H1 (cell line): ENCODE measurements around the gene CLIC1. TPM values are rescaled to one million over a fixed set of nuclear protein-coding genes. Genes with fewer than 3 reads are reported as not detected.

Experiments used
- EP300 ChIP-seq, 2 experiments: IDR thresholded peaks; 1 replicate in 1 of 2; 2 replicates in 1 of 2; pipeline ENCODE4 v1.6.1; 2011 to 2012; ENCODE audit warnings: low read depth in 2 of 2, low read length in 2 of 2, mild to moderate bottlenecking in 2 of 2, borderline replicate concordance in 1 of 2, inconsistent platforms in 1 of 2, moderate library complexity in 1 of 2
- GABPA ChIP-seq: IDR thresholded peaks from 2 replicates; pipeline ENCODE4 v1.6.1; 2011; ENCODE audit warnings: mild to moderate bottlenecking, low read length, moderate library complexity, borderline replicate concordance; ENCODE audit not compliant: insufficient read depth
- polyA plus RNA-seq, 7 experiments: library from polyadenylated mRNA; depleted of rRNA in 3 of 7; stranded (reverse) in 5 of 7; unstranded in 2 of 7; fragments of >200 nt in 5 of 7; fragments of 200-250 nt in 2 of 7; gene quantifications; 1 replicate in 5 of 7; 2 replicates in 1 of 7; 4 replicates in 1 of 7; pipeline versions ENCODE4 v1.2.1 to v1.2.3, GENCODE V29; 2011 to 2013; ENCODE audit warnings: missing spikeins in 2 of 7, mixed read lengths in 2 of 7
- total RNA-seq: library from RNA; stranded (reverse); fragmentation: NEBNext Ultra II Directional; extraction: Animal tissue kit (Norgen Biotek cat#: 25700); gene quantifications from 2 replicates; pipeline ENCODE4 v1.2.1, GENCODE V29; 2021

Gene CLIC1
- total and polyA plus RNA-seq, 2 of the 8 experiments (the other 6 are each of a cell fraction or from before 2014, with no cell fraction given), result 250 to 277 TPM

DNA sequence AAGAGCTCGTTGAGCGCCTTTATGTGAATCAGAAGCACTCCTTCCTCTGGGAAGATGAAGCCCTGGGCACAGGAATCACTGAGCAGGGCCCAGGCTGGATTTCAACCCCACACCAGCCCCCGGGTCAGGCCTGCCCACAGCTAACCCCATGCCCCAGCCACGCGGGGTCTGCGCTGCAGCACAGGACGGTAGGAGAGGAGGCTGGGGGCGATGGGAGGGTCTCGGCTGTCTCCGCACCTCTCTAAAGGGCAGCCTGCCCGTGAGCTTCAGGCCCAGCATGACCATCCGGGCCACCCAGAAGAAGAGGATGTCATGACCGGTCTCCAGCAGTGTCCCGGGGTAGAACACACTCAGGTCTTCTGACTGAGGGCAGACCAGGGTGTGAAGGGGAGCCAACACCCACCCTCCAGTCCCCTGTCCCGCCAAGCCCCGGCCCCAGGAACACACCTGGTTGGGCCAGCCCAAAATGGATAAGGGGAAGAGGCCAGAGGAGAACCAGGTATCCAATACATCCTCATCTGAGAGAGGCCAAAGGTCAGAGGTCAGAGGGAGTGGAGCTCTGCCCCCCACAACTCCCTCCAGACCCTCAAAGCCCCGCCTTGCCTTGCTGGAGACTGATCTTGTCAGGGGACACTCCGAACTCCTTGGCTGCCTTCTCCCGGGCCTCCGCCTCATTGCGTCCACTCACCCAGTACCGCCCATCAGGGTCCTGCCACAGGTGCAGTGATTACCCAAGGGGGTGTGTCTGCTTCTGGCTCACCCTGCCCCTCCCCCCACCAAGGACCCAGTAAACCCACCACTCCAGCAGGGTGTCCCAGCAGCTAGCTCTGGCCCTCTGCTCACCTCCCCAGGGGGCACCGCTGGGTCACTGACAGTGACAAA lies 45.2 kb upstream of the CLIC1 start (continued):
- no peak for TF ChIP-seq EP300 (IDR thresholded peaks at IDR 0.05; ENCODE audit: borderline replicate concordance in 1 of 2, low read depth in 2 of 2, low read length in 2 of 2)
- TF ChIP-seq GABPA, result no peak
